ENCODE data around the gene PPP2R5C.

PPP2R5C gene

DNA sequence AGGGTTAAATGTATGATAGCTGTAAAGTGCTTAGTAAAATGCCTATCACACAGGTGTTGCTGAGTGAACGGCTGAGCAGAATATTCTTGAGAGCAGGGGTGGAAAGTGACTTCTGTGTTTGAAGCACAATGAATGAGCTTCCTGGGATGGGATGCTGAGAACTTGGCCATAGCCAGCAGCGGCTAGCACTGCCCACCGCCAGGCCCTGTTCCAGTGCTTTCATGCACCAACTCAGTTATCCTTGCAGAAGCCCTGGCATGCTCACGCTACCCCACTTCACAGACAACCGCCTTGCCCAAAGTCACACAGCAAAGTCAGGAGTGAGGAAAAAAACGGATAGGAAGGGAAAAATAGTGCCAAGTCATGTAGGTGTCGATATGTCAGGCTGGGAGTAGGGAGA lies 213.7 kb downstream of the PPP2R5C start:
- no peak for DNase-seq

Data from activated CD4-positive, alpha-beta T cell treated with anti-CD3 and anti-CD28 coated beads for 1 hour (primary cell).